K562 (cell line): ENCODE measurements around the gene RNF166. TPM values are rescaled to one million over a fixed set of nuclear protein-coding genes. Genes with fewer than 3 reads are reported as not detected.
A peak's percentile ranks its signal among the peaks of the same experiment; 100 is the strongest.

Experiments used
- EP400 ChIP-seq: fragments of 450-650 bp; IDR thresholded peaks from 2 replicates; pipeline ENCODE4 v1.6.1; 2017; ENCODE audit warnings: antibody characterized with exemption, mild to moderate bottlenecking, moderate library complexity
- HDAC2 ChIP-seq: fragments of 450-650 bp; IDR thresholded peaks from 2 replicates; pipeline ENCODE4 v1.6.1; 2016; ENCODE audit warnings: mild to moderate bottlenecking
- HNRNPLL ChIP-seq: fragments of 200-400 bp; formaldehyde crosslinking; IDR thresholded peaks from 2 replicates; pipeline ENCODE4 v1.6.1; 2017; ENCODE audit warnings: low read length, low read depth, mild to moderate bottlenecking; ENCODE audit not compliant: poor library complexity, severe bottlenecking
- JUN ChIP-seq, 2 experiments: sonication (generic) in 1 of 2; formaldehyde crosslinking in 1 of 2; IDR thresholded peaks; 2 replicates each; pipeline versions ENCODE4 v1.6.1 to v1.8.0; 2012 to 2022; ENCODE audit warnings: borderline replicate concordance in 2 of 2, mild to moderate bottlenecking in 2 of 2, improper control_type of control experiment in 1 of 2, low read depth in 1 of 2, low read length in 1 of 2, missing genetic modification reagents in 1 of 2
- KHSRP ChIP-seq: fragments of 450-650 bp; IDR thresholded peaks from 2 replicates; pipeline ENCODE4 v1.6.1; 2017
- KLF16 ChIP-seq: IDR thresholded peaks from 2 replicates; pipeline ENCODE4 v1.6.1; 2016; ENCODE audit warnings: antibody characterized with exemption
- MAFK ChIP-seq: IDR thresholded peaks from 2 replicates; pipeline ENCODE4 v1.6.1; 2011; ENCODE audit warnings: low read length, improper control_type of control experiment
- MEIS2 ChIP-seq: fragments of 450-650 bp; IDR thresholded peaks from 2 replicates; pipeline ENCODE4 v1.6.1; 2014; ENCODE audit warnings: mild to moderate bottlenecking; ENCODE audit not compliant: partially characterized antibody
- NR4A1 ChIP-seq, 2 experiments: fragments of 250-450 bp in 1 of 2; fragments of 450-650 bp in 1 of 2; sonication (Bioruptor Pico) in 1 of 2; IDR thresholded peaks; 2 replicates each; pipeline versions ENCODE4 v1.4.0 to v1.6.1; 2016 to 2020; ENCODE audit warnings: mild to moderate bottlenecking in 2 of 2, missing compliant biosample characterization in 1 of 2, missing genetic modification characterization in 1 of 2, moderate library complexity in 1 of 2
- PRPF4 ChIP-seq: fragments of 200-400 bp; formaldehyde crosslinking; IDR thresholded peaks from one replicate; pipeline ENCODE4 v1.6.1; 2017; ENCODE audit warnings: low read length, low read depth, mild to moderate bottlenecking; ENCODE audit not compliant: insufficient read depth, poor library complexity, severe bottlenecking
- RAD21 ChIP-seq, 2 experiments: fragments of 250-450 bp in 1 of 2; fragments of 450-650 bp in 1 of 2; sonication (Bioruptor Pico) in 1 of 2; formaldehyde crosslinking in 1 of 2; IDR thresholded peaks in 1 of 2; conservative IDR thresholded peaks in 1 of 2; 2 replicates each; pipeline versions ENCODE4 v1.4.0 to v1.8.0; 2020 to 2022; ENCODE audit warnings: mild to moderate bottlenecking in 2 of 2, moderate library complexity in 1 of 2
- ZBED1 ChIP-seq: IDR thresholded peaks from 2 replicates; pipeline ENCODE4 v1.6.1; 2014
- ZBTB1 ChIP-seq: sonication (generic); formaldehyde crosslinking; IDR thresholded peaks from 2 replicates; pipeline ENCODE4 v1.8.1; 2023; ENCODE audit warnings: missing genetic modification reagents, low read depth, mild to moderate bottlenecking, borderline replicate concordance
- ZNF407 ChIP-seq: fragments of 450-650 bp; IDR thresholded peaks from 2 replicates; pipeline ENCODE4 v1.6.1; 2016; ENCODE audit warnings: low read depth
- polyA plus RNA-seq, 8 experiments: library from polyadenylated mRNA; depleted of rRNA in 4 of 8; stranded (reverse) in 5 of 8; unstranded in 3 of 8; fragments of >200 nt; fragmentation: Nextera tagmentation in 2 of 8; fragmentation: Illumina TruSeq in 1 of 8; extraction: Ambion mirVana in 2 of 8; extraction: Trizol in 1 of 8; gene quantifications; 2 replicates each; pipeline versions ENCODE4 v1.2.1 to v1.2.3, GENCODE V29; 2011 to 2014; ENCODE audit warnings: inconsistent platforms in 1 of 8, missing spikeins in 1 of 8
- total RNA-seq, 7 experiments: library from RNA; depleted of rRNA in 6 of 7; stranded (reverse); fragments of >200 nt in 6 of 7; fragmentation: Illumina TruSeq in 2 of 7; extraction: Trizol in 2 of 7; gene quantifications; 2 replicates each; pipeline versions ENCODE4 v1.2.1 to v1.2.3, GENCODE V29; 2011 to 2021; ENCODE audit warnings: low replicate concordance in 1 of 7
- TF ChIP-seq, protein P1 (sequence below), 2 experiments: IDR thresholded peaks; 2 replicates each; pipeline ENCODE4 v1.6.1; 2011; ENCODE audit warnings: borderline replicate concordance in 1 of 2, control low read depth in 1 of 2, low read depth in 1 of 2, low read length in 1 of 2, mild to moderate bottlenecking in 1 of 2, mixed read lengths in 1 of 2, moderate library complexity in 1 of 2; ENCODE audit not compliant: insufficient read depth in 1 of 2, insufficient read length in 1 of 2, poor library complexity in 1 of 2, severe bottlenecking in 1 of 2; ENCODE audit errors: extremely low read depth in 1 of 2
- TF ChIP-seq, protein P2 (sequence below): sonication (generic); formaldehyde crosslinking; IDR thresholded peaks from 2 replicates; pipeline ENCODE4 v1.9.0; 2022; ENCODE audit warnings: mild to moderate bottlenecking, missing genetic modification reagents

RNF166 gene
- total and polyA plus RNA-seq, 9 of the 15 experiments (the other 6 are each of a cell fraction or from before 2014, with no cell fraction given) = 0.56 to 60.3 (median 19.5) TPM

GRCh38 chr16:88706229-88706964 lies at the start of gene RNF166, which contains the start of gene CTU2 (continued):
- TF ChIP-seq, protein P1, sequence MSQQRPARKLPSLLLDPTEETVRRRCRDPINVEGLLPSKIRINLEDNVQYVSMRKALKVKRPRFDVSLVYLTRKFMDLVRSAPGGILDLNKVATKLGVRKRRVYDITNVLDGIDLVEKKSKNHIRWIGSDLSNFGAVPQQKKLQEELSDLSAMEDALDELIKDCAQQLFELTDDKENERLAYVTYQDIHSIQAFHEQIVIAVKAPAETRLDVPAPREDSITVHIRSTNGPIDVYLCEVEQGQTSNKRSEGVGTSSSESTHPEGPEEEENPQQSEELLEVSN (IDR thresholded peaks at IDR 0.05; ENCODE audit: borderline replicate concordance in 1 of 2, extremely low read depth in 1 of 2, insufficient read depth in 1 of 2, insufficient read length in 1 of 2, low read depth in 1 of 2, low read length in 1 of 2, poor library complexity in 1 of 2, severe bottlenecking in 1 of 2) = peak; percentile 41 to 69
- TF ChIP-seq MEIS2 (peak; percentile 59), JUN (IDR thresholded peaks at IDR 0.05; ENCODE audit: borderline replicate concordance, low read depth, low read length) (peak; percentile 95), JUN (CRISPR knock-in tag; IDR thresholded peaks at IDR 0.05; ENCODE audit: borderline replicate concordance) (no peak), ZNF407 (no peak), HNRNPLL (no peak), NR4A1 (CRISPR knock-in tag; IDR thresholded peaks at IDR 0.05) (peak; percentile 73), NR4A1 (tag; IDR thresholded peaks at IDR 0.05) (peak; percentile 64), HDAC2 (peak; percentile 32; the same call in 1 of the 2 replicates), EP400 (peak; percentile 81; the same call in 1 of the 2 replicates), KLF16 (no peak), ZBTB1 (CRISPR knock-in tag) (0 out of 2 replicates have a peak, but pooled peaks have one; percentile 19), RAD21 (CRISPR knock-in tag; conservative IDR thresholded peaks at IDR 0.05 in 1 of 2, IDR thresholded peaks at IDR 0.05 in 1 of 2) (no peak), MAFK (no peak), KHSRP (peak; percentile 89), PRPF4 (peak; percentile 49), ZBED1 (0 out of 2 replicates have a peak, but pooled peaks have one; percentile 82)
- TF ChIP-seq, protein P2, sequence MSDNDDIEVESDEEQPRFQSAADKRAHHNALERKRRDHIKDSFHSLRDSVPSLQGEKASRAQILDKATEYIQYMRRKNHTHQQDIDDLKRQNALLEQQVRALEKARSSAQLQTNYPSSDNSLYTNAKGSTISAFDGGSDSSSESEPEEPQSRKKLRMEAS (CRISPR knock-in tag) = peak; percentile 97
